NCI-H526 (cell line): ENCODE measurements around the gene GPR84.
"Not testable (repeated sequence)": the region's sequence is repeated elsewhere in the genome, so short reads cannot be mapped to it uniquely, and the experiment has no call there.

Source experiments
- DNase-seq, 2 experiments: peaks; one replicate each; lab custom pipeline; 2025; lab: John Stamatoyannopoulos, UW

Gene GPR84

DNA sequence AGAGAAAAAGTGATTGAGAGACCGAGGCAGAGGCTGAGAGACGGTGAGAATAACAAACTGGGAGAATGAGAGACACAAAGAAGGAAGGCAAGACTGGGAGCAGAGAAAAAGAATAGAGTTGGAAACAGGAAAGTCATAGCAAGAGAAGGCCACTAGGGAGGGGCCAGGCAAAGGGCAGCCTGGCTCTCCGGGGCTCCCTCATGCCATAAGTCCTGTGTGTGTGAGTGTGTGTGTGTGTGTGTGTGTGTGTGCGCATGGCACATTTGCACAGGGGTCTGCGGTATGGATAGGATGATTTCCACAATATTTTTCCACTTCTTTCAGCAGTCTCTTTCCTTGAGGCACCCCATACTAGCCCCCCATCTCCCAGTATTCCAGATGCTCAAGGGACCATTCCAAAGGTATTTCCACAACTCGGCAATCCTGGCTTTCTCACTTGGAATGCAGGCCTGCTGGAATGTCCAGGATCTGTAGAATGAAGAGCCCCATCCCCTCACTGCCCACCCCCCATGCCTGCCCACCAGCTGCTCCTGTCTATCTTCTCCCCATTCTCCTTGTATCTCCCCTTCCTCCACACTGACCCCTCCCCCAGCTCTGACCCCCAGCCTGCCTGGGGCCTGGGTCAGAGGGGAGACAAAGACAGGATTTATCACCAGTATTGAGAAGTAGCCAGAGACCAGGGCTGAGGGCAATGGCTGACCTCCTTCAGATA is 9.0 kb downstream of the GPR84 start:
- DNase-seq, result no peak

DNA sequence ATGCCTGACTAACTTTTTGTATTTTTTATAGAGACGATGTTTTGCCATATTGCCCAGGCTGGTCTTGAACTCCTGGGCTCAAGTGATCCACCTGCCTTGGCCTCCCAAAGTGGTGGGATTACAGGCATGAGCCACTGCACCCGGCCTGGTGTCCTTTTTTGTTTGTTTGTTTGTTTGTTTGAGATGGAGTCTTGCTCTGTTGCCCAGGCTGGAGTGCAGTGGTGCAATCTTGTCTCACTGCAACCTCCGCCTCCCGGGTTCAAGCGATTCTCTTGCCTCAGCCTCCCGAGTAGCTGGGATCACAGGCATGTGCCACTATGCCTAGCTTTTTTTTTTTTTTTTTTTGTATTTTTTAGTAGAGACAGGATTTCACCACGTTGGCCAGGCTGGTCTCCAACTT is 10.0 kb downstream of the GPR84 start:
- not testable (repeated sequence) for DNase-seq

DNA sequence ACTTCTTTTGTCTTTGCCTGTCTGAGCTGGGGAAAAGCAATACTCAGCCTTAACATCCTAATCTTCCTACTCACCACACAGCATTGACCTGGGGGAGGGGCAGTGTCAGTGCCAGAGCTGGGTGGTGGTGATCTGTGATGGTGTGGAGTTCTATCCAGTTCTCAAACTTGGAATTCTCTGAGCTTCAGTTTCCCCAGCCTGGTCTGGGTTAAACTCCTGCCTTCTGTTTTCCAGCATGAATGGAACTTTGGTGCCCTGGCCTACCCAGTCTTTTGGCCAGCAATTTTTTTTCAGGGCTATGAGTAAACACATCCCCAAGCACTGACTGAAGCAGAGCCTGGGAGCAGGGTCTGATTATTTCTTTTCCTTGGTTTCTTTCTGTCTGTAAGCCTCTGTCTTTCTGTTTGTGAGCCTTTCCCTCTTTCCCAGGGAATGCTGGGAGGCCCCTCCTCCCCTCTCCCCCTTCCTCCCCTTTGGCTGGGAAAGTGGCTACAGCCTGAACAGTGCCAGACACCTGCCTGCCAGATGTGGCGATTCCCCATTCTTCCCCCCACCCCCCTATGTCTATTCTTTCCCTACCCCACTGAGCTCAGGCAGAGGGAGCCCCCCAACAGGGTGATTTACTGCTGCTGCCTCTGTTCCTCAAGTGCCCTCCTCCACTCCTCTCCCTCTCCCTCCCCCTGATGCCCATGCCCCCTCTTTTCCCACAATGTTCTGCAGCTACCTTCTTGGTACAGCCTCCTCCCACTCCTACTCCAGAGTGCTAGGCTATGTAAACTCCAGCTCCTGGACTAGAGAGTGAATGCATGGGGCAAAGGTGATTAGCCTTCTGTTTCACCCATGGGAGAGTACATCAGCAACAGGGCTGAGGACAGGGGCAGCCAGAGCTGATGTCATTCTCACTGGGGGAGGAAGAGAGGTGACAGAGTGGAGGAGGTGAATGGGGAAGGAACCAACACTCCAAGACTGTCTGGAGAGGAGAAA is 11.1 kb downstream of the GPR84 start:
- peak in 1 of 2 experiments; percentile 40 for DNase-seq

DNA sequence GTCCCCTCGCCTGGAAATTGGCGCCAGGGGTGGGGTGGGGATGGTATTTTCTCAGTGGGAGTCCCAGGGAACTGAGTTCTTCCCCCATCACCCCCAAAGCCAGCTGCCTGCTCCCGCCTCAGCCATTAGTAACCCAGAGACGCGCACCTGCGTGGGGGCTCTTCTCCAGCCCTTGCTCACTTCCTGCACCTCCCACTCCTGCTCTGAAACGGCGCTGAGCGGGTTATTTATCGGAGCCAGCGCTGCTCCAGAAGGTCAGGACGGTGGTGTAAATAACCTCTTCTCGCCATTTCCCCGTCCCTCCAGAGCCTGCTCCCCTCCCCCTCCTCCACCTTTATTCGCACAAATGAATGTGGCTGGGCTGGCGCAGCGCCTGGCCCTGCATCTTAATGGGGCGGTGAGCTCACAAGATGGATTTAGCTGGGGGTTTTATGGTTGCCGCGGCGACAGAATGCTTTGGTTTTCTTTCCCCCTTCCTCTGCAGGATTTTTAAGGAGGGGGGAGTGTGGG is 12.2 kb downstream of the GPR84 start:
- DNase-seq, result peak in 1 of 2 experiments; percentile 64

DNA sequence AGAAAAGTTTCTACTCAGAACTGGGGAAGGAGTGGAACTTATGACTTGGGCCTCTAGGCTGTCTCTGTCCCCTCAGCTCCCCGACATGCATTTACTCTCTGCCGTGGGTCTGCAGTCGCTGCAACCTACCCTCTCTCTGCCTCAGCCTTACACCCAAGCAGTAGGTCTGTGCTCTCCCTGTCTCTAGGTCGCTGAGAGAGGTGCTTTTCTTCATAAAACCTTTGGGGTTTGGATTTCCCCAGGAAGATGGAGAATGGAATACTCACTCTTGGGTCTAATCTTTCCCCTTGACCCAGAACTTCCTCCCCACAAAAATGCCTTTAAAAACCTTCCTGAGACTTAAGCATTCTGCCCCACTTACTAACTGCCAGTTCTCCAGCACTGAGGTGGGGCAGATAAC is 12.9 kb downstream of the GPR84 start:
- DNase-seq, result no peak

DNA sequence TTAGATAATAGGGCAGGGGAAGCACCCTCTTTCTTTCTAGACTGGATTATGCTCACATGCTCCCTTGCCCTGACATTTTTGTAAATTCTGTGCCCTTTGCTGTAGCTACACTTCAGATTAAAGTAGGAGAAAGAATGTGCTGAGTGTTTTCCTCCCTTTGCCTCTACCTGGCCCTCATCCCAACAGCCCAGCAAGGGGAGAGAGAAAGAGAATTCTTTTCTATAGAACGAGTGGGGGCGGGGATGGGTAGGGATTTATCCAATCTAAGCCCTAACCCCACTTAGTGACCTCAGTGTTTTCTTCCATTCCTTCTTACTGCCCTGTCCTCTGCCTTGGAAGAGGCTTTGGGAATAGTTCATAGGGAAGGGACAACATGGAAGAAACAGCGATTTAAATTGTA is 13.5 kb downstream of the GPR84 start:
- no peak for DNase-seq

DNA sequence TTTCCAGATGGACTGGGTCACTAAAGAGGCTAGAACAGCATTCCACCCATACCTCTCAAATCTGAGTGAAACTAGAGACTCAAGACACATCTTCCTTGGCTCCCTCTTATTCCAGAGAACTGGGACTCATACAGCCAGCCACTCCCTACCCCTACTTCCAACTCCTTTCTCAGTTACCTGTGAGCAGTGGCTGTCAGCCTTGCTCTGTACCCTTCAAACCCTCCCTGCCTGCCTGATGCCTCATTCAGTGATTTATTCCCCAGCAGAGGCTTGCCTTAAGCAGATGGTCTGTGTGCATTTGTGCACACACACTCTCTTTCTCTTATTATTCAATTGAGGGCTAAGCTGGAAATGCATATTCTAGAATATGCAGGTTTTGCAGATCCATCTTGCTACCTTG is 14.6 kb downstream of the GPR84 start:
- DNase-seq, result no peak

DNA sequence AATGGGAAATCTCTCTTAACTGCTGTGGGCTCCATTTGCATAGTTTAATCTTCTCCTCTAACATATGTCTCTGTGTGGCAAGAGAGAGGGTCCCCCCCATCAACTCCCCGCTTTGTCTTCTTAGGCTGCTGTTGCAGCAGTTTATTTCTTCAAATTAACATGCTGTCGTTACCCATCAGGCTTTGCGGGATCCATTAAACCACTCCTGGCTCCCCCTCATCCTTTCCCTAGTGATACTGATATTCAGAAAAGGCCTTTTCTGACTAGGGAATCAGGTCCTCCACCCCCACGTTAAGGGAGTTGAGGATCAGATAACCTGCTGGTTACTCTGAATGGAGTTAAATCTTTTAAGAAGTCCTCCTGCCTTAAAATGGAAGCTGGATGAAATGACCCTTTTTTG is 15.2 kb downstream of the GPR84 start:
- DNase-seq, result no peak

DNA sequence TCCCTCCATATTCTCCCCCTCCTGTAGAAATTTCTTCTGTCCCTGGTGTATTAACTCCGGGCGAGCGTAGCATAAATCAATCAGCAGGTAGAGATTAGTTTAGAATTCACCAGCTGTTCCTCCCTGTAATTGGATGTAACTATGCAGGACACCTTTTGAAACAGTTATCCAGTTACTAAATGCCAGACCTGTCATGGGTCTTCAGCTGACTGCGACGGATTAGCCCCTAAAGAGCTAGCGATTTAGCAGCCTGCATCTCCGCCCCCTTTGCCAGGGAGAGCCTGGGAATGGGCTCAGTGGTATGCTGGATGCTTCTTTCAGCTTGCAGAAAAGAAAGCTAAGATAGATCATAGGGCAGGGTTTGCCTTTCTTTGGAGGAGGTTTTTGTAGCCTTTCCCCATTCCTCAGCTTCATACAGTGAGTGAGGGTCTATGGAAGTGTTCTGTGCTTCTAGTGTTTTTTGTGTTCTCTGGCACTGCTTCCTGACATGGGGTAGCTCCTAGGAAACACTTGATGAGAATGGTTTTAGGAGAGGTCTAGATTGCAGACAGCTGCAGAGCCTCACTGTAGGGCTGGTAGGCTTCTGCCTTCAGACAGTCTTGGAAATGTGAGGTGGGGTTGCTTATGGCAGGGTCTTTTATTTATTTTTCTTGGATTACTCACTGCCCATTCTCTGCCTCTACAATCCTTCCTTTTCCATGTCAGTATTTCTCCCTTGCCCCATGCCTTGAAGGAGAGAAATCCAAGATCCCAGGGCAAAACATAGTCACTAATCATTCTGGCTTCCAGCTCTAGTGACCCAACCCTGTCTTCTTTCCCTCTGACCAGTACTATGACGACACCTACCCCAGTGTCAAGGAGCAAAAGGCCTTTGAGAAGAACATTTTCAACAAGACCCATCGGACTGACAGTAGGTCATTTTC is 22.6 kb downstream of the GPR84 start:
- DNase-seq, result no peak

DNA sequence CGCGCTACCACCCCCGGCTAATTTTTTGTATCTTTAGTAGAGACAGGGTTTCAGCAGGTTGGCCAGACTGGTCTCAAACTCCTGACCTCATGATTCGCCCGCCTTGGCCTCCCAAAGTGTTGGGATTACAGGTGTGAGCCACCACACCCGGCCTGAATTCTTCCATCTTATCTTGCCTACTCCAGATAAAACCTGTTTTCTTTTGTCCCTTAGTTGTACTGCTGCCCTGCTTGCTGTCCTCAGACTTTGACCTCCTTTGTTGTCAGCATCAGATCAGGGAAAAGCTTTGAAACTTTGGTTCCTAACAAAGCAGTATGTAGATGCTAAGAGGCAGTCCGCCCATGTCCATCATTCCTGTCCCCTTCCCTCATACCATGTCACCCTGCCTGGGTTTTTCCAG is 23.4 kb downstream of the GPR84 start:
- DNase-seq, result no peak

DNA sequence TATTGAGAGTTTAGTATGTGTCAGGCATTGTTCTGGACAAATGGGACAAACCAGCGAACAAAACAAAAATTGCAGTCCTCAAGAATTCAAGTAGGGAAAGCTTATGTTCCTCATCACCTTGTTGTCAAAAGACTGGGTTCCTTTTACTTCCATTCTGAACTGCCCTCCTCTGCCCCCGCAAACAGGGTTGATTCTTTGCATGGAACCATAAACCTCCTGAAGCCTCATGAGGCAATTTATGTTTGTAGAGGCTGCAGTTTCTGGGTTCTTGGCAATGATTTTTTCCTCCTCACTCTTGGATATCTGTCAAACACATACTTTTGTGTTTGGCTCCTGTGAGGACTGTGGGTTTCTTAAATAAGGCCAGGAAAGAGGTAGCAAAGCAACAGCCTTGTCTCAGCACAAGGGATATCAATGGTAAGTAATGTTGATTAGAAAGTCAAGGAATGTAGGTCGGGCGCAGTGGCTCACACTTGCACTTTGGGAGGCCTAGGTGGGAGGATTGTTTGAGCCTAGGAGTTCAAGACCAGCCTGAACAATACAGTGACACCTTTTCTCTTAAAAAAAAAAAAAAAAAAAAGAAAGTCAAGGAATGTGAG is 25.5 kb downstream of the GPR84 start:
- no peak for DNase-seq

DNA sequence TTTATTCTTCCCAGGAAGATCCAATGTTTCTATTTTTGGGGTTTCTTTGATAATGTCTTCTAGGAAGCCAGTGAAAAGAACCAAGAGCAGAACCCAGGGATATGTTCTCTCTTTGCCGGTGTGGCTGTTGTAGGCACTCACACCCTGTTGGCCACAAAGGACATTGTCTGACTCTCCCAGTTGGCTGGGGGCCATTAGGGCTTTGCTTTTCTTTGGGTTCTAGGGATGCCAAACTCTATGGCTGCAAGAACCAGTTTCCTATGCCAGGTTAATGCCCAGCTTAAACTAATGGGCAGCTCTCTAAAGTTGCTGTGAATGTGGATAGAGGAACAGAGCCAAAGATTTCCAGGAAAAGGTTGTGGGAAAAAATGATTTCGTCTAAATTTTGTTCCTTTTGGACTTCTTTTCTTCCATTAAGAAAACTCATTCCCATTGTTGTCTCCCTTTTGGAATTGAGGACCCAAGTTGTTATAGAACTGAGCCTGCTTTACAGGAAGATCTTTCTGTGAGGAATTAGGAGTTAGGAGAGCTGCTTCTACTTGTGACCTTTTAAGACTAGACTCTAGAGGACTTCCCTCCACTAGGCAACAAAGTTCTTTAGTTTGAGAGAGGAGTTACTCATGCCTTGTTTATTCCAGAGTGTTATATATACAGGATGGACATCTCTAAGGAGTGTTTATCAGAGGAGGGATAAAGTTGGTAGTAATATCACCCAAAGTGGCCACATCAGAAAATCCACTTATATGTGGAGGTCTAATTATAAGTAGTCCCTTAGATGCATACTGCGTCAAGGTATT is 26.2 kb downstream of the GPR84 start:
- DNase-seq, result no peak

DNA sequence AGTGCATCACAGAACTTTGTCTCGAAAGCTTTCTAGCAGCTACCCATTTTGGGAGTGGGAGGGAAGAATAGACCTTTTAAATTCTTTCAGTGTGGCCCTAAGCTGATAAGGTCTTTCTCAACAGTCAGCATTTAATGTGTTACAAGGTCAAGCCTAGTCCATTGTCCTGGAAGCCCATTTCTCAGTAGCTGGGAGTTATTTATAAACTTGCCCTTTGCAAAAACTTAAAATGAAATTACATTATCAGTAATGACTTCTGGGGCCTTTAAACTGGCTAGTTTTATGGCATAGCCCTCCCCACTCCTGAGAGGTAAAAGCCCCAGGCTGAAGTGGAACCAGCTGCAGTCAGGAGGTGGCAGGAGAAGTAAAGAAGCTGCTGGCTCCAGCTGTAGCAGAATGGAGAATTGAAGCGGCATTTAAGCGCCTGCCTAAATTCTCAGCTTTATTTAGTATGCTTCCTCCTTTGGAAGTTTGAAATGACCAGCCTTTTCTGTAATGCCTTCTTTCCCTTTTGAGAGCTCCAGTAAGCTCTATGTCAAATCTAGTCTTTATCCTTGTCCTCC is 26.9 kb downstream of the GPR84 start:
- DNase-seq, result no peak

DNA sequence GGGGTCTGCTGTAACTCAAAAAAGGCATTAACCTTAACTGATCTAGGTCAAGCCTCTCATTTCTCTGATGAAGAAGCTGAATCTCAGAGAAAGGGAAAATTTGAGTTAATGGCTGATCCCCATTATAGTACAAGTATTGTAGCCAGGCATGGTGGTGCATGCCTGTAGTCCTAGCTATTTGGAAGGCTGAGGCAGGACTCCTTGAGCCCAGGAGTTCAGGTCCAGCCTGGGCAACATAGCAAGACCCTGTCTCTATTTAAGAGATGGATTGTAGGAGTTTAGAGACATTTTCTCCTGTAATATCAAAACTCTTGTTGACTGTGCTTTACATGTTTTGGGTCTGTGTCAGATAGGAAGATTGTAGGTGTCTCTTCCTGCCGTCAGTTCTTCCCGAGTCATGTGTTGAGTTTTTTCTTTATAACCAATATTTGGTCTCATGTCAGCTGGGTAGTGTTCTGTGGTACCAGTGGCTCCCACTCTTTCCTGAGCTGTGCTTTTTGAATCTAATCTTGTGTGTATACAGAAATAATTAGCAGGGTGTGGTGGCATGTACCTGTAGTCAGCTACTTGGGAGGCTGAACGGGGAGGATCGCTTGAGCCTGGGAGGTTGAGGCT is 30.8 kb downstream of the GPR84 start:
- no peak for DNase-seq

DNA sequence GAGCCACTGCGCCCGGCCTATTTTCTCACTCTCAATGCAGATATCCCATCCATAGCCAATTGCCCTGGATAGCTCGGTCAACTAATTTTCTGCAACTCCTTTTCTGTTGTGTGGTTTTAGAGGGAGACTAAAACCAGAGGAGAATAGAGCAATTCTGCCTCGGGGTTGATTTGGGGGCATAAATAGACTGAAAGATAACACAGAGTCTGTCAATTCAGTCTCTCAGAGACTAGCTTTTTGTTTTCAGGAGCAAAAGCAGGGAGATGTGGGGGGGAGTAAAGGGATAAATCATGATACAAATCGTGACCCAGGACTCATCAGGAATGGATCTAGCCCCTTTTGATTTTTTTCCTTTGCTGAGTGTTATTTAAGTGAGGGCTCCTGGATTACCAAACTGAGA is 32.8 kb downstream of the GPR84 start:
- no peak for DNase-seq

DNA sequence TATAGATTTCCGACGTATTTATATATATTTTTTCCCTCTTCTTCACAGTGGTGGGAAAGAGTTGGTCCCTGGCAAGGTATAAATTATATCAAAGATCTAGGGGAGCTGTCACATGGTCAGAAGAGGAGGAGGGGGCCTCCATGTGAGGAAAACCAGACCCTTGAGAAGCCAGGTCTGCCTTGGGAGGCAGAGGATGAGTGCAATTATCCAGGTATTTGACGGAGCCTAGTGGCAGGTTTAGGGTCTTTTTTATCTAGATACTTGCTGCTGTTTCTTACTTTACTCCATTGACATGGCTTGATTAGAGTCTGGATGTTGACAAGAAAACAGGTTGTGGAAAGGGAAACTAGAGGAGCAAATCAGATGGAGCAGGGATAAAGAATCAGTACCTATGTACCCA is 33.8 kb downstream of the GPR84 start:
- no peak for DNase-seq

DNA sequence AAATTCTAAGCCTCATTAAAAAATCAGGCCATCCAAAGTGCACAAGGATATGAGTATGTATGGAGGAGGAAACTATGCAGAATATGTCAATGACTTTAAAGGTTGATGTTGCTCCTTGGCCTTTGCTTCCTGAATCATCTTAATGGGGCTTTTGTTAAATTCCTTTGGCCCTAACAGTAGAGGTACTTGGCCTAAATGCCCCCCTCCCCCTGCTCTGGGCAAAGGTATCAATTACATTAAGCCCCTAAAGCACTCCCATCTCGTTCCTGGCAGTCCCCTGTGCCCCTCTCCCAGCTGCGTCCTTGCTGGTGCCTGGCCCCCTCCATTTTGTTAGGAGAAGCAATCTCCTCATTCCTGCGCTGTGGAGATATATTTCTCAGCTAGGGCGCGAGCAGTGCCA is 34.5 kb downstream of the GPR84 start:
- no peak for DNase-seq

DNA sequence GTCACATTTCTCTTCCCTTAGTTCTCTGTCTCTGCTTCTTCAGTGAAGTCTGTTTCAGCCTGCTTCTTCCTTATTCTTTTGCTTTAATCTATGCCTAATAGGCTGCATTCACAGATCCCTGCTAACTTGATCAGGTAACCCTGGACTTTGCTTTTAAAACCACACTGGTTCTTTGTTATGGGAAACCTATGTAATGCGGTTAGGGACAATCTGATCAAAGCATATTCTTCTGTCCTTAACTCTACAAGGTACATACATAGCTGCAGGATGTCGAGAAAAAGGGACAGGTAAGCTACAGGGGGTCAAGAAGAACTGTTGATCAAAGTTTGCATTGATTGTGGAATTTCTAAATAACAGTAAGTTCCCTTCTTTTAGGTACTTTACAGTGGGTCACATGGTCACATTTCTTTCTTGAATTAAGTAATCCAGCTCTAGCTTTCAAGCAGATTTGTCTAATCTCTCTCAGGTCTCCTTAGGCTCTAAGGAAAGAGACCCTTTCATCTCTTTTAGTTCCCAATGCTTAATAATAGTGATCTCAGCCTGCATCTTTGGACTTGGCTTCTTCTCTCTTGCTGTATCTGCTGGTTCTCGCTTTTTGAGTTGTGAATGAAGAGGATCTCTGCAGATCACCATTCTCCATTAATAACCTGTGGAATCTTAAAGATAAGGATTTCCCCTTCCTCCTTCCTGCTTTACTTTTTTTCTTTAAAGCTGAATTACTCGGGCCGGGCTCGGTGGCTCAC is 35.5 kb downstream of the GPR84 start:
- DNase-seq, result no peak

DNA sequence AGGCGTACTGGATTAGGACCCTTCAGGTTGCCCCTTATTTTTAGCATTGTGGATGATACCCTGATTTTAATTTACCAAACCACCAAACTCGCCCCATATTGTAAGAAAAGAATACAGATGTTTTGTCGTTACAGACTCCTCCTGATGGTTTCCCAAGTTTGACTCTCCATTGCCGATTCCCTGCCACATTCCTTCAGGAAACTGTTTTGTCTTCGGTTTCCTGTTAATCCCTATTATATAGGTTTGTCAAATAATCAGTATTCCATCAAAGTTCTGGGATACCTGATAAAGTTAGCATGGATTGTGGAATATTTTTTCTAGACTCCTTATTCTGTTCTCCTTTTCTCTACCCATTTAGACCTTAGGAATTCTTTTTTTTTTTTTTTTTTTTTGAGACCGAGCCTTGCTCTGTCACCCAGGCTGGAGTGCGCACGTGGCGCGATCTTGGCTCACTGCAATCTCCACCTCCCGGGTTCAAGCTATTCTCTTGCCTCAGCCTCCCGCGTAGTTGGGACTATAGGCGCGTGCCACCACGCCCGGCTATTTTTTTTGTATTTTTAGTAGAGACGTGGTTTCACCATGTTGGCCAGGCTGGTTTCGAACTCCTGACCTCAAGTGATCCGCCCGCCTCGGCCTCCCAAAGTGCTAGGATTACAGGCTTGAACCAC is 38.7 kb downstream of the GPR84 start:
- not testable (repeated sequence) for DNase-seq
